H9 (cell line): ENCODE measurements around the gene GLYATL1. TPM values are rescaled to one million over a fixed set of nuclear protein-coding genes. Genes with fewer than 3 reads are reported as not detected.

Experiments
- DNase-seq: peaks from one replicate; pipeline ENCODE4 v3.0.0-alpha.2; 2017
- H2AFZ ChIP-seq: one replicate; pipeline ENCODE4 v1.6.1; 2013; ENCODE audit warnings: mild to moderate bottlenecking, low read length, control low read depth, moderate library complexity
- H2AK5ac ChIP-seq: 2 replicates; pipeline ENCODE4 v1.6.1; 2013; ENCODE audit warnings: low read length, control low read depth, mixed read lengths; ENCODE audit not compliant: insufficient read length
- H2BK120ac ChIP-seq: one replicate; pipeline ENCODE4 v1.6.1; 2013; ENCODE audit warnings: low read depth, mild to moderate bottlenecking, low read length, control low read depth, inconsistent platforms; ENCODE audit not compliant: poor library complexity, severe bottlenecking
- H2BK12ac ChIP-seq: 2 replicates; pipeline ENCODE4 v1.6.1; 2013; ENCODE audit warnings: low read length, control low read depth, mixed read lengths, low read depth; ENCODE audit not compliant: insufficient read length
- H2BK15ac ChIP-seq: 2 replicates; pipeline ENCODE4 v1.6.1; 2013; ENCODE audit warnings: low read depth, low read length, control low read depth
- H2BK20ac ChIP-seq: one replicate; pipeline ENCODE4 v1.6.1; 2013; ENCODE audit warnings: low read depth, mild to moderate bottlenecking, low read length, control low read depth, inconsistent platforms; ENCODE audit not compliant: poor library complexity, severe bottlenecking
- H2BK5ac ChIP-seq: 2 replicates; pipeline ENCODE4 v1.6.1; 2013; ENCODE audit warnings: low read length, control low read depth, mixed read lengths; ENCODE audit not compliant: insufficient read length
- H3K14ac ChIP-seq: 2 replicates; pipeline ENCODE4 v1.6.1; 2013; ENCODE audit warnings: low read length, control low read depth; ENCODE audit not compliant: insufficient read depth
- H3K18ac ChIP-seq: 2 replicates; pipeline ENCODE4 v1.6.1; 2013; ENCODE audit warnings: low read depth, mild to moderate bottlenecking, mixed read lengths, low read length, control low read depth; ENCODE audit not compliant: insufficient read length
- H3K23ac ChIP-seq: 2 replicates; pipeline ENCODE4 v1.6.1; 2013; ENCODE audit warnings: low read length, control low read depth, mixed read lengths, low read depth; ENCODE audit not compliant: insufficient read length
- H3K23me2 ChIP-seq: 2 replicates; pipeline ENCODE4 v1.6.1; 2013; ENCODE audit warnings: low read depth, mild to moderate bottlenecking, mixed read lengths, low read length, control low read depth; ENCODE audit not compliant: insufficient read length, poor library complexity, severe bottlenecking
- H3K27ac ChIP-seq: 2 replicates; pipeline ENCODE4 v1.5.1; 2013; ENCODE audit warnings: low read length, control low read depth, mixed read lengths, low read depth; ENCODE audit not compliant: insufficient read length
- H3K27me3 ChIP-seq: 2 replicates; pipeline ENCODE4 v1.6.1; 2013; ENCODE audit warnings: low read length, control low read depth, inconsistent platforms; ENCODE audit not compliant: insufficient read depth
- H3K4ac ChIP-seq: 2 replicates; pipeline ENCODE4 v1.6.1; 2013; ENCODE audit warnings: low read depth, mild to moderate bottlenecking, control low read depth, inconsistent platforms, low read length, moderate library complexity
- H3K4me1 ChIP-seq: 2 replicates; pipeline ENCODE4 v1.6.1; 2013; ENCODE audit warnings: low read length, control low read depth, inconsistent platforms; ENCODE audit not compliant: insufficient read depth
- H3K4me2 ChIP-seq: 2 replicates; pipeline ENCODE4 v1.6.1; 2013; ENCODE audit warnings: low read length, control low read depth, mixed read lengths; ENCODE audit not compliant: insufficient read length, insufficient read depth
- H3K56ac ChIP-seq: 2 replicates; pipeline ENCODE4 v1.6.1; 2013; ENCODE audit warnings: low read depth, mild to moderate bottlenecking, mixed read lengths, low read length, control low read depth; ENCODE audit not compliant: insufficient read length
- H3K79me1 ChIP-seq: 2 replicates; pipeline ENCODE4 v1.6.1; 2013; ENCODE audit warnings: low read depth, mild to moderate bottlenecking, moderate library complexity, low read length, control low read depth, inconsistent platforms; ENCODE audit not compliant: insufficient read depth, poor library complexity, severe bottlenecking
- H3K79me2 ChIP-seq: 2 replicates; pipeline ENCODE4 v1.6.1; 2013; ENCODE audit warnings: low read length, control low read depth, inconsistent platforms; ENCODE audit not compliant: insufficient read depth
- H3K9ac ChIP-seq: 2 replicates; pipeline ENCODE4 v1.6.1; 2013; ENCODE audit warnings: low read length, control low read depth, mixed read lengths; ENCODE audit not compliant: insufficient read length; ENCODE audit errors: extremely low read depth
- H3K9me3 ChIP-seq: one replicate; pipeline ENCODE4 v1.6.1; 2013; ENCODE audit warnings: low read depth, low read length, inconsistent platforms; ENCODE audit not compliant: control insufficient read depth
- H3T11ph ChIP-seq: one replicate; pipeline ENCODE4 v1.6.1; 2013; ENCODE audit warnings: mild to moderate bottlenecking, low read length, control low read depth, inconsistent platforms
- H4K20me1 ChIP-seq: one replicate; pipeline ENCODE4 v1.6.1; 2013; ENCODE audit not compliant: control insufficient read depth, insufficient read length, insufficient read depth
- H4K5ac ChIP-seq: 2 replicates; pipeline ENCODE4 v1.6.1; 2013; ENCODE audit warnings: low read depth, mild to moderate bottlenecking, mixed read lengths, low read length, control low read depth; ENCODE audit not compliant: insufficient read length
- H4K8ac ChIP-seq: replicated peaks from 2 replicates; pipeline ENCODE4 v1.6.1; 2013; ENCODE audit warnings: low read length, control low read depth, mixed read lengths, low read depth; ENCODE audit not compliant: insufficient read length
- H4K91ac ChIP-seq: 2 replicates; pipeline ENCODE4 v1.6.1; 2013; ENCODE audit warnings: low read depth, mild to moderate bottlenecking, moderate library complexity, mixed read lengths, low read length, control low read depth; ENCODE audit not compliant: insufficient read length
- H3K27ac Mint-ChIP-seq, 3 experiments: 2 replicates in 2 of 3; 3 replicates in 1 of 3; pipeline ENCODE4 v1.8.0; 2020 to 2021; ENCODE audit warnings: mixed read lengths in 3 of 3, mild to moderate bottlenecking in 1 of 3, moderate library complexity in 1 of 3
- H3K27me3 Mint-ChIP-seq: 2 replicates; pipeline ENCODE4 v1.8.0; 2021; ENCODE audit warnings: low read depth, mild to moderate bottlenecking, moderate library complexity, mixed read lengths
- H3K36me3 Mint-ChIP-seq, 3 experiments: 2 replicates in 2 of 3; 3 replicates in 1 of 3; pipeline ENCODE4 v1.8.0; 2020 to 2021; ENCODE audit warnings: low read depth in 3 of 3, mixed read lengths in 3 of 3; ENCODE audit not compliant: insufficient read depth in 1 of 3
- H3K4me1 Mint-ChIP-seq, 2 experiments: 2 replicates each; pipeline ENCODE4 v1.8.0; 2020; ENCODE audit warnings: mixed read lengths in 2 of 2
- H3K4me3 Mint-ChIP-seq, 2 experiments: 2 replicates in 1 of 2; 3 replicates in 1 of 2; pipeline ENCODE4 v1.8.0; 2020 to 2021; ENCODE audit warnings: mild to moderate bottlenecking in 2 of 2, mixed read lengths in 2 of 2, moderate library complexity in 1 of 2
- H3K9me3 Mint-ChIP-seq, 2 experiments: 2 replicates in 1 of 2; 3 replicates in 1 of 2; pipeline ENCODE4 v1.8.0; 2020; ENCODE audit warnings: mild to moderate bottlenecking in 2 of 2, mixed read lengths in 2 of 2, moderate library complexity in 1 of 2
- WGBS: extraction: QIAGEN DNeasy Blood & Tissue Kit; methylation state at CpG from one replicate; pipeline ENCODE4 v1.1.7; 2013; ENCODE audit warnings: missing lambda C conversion rate, low lambda C conversion rate, mixed read lengths; ENCODE audit not compliant: insufficient read length; ENCODE audit errors: extremely low coverage; 5-methylcytosine and 5-hydroxymethylcytosine counted together
- total RNA-seq: library from RNA; stranded (reverse); gene quantifications from 2 replicates; pipeline ENCODE4 v1.2.1, GENCODE V29; 2021
- TF ChIP-seq, protein P1 (sequence below): fragments of 200-600 bp; sonication (generic); conservative IDR thresholded peaks from 3 replicates; pipeline ENCODE4 v1.8.0; 2021; ENCODE audit warnings: antibody characterized with exemption, mild to moderate bottlenecking

GLYATL1 gene
- total RNA-seq, 1 experiment from 2014 or later, result 2.8 TPM

DNA sequence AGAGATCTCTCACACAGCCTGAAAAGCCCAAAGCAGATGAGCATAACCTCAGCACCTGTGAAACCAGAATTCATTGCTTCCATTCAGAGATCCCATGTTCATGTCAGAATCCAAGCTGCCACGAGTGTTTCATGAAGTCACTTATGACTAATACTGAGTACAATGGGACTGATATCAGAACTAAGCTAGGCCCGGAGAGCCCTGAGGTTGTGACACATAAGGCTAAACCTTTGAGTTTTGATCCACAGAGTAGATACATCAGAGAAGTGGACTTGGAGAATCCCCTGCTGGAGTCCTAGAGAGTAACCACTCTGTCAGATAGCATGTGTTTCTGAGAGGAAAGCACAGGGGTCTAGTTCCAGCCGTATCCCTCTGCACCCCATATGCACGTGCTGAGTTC lies 890 bp upstream of the GLYATL1 start:
- Histone ChIP-seq H3K56ac (no peak overlapping the region), H4K20me1 (no peaks in the 10 kb centered on the region), H4K91ac (no peak overlapping the region), H3K23me2 (no peaks in the 10 kb centered on the region), H3K14ac (no peak overlapping the region), H4K8ac (no peak overlapping the region), H3K4ac (no peak overlapping the region), H2AK5ac (no peak overlapping the region), H2BK120ac (no peak overlapping the region), H2BK15ac (no peak overlapping the region), H2AFZ (no peak overlapping the region), H3K9ac (no peak overlapping the region), H3K9me3 (no peaks in the 10 kb centered on the region), H3K27me3 (no peaks in the 10 kb centered on the region), H3K23ac (no peak overlapping the region), H3K4me2 (no peak overlapping the region), H3K4me1 (no peaks in the 10 kb centered on the region), H3K79me1 (no peaks in the 10 kb centered on the region), H4K5ac (no peak overlapping the region), H3K79me2 (no peaks in the 10 kb centered on the region), H2BK12ac (no peak overlapping the region), H2BK20ac (no peak overlapping the region), H3T11ph (no peak overlapping the region), H3K27ac (no peak overlapping the region), H2BK5ac (no peak overlapping the region), H3K18ac (no peak overlapping the region)
- WGBS, result no CpG with 5 or more reads among the region's 4 CpGs
- TF ChIP-seq, protein P1, sequence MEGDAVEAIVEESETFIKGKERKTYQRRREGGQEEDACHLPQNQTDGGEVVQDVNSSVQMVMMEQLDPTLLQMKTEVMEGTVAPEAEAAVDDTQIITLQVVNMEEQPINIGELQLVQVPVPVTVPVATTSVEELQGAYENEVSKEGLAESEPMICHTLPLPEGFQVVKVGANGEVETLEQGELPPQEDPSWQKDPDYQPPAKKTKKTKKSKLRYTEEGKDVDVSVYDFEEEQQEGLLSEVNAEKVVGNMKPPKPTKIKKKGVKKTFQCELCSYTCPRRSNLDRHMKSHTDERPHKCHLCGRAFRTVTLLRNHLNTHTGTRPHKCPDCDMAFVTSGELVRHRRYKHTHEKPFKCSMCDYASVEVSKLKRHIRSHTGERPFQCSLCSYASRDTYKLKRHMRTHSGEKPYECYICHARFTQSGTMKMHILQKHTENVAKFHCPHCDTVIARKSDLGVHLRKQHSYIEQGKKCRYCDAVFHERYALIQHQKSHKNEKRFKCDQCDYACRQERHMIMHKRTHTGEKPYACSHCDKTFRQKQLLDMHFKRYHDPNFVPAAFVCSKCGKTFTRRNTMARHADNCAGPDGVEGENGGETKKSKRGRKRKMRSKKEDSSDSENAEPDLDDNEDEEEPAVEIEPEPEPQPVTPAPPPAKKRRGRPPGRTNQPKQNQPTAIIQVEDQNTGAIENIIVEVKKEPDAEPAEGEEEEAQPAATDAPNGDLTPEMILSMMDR, result no peak
- no peak for DNase-seq
- no peak overlapping the region for H3K4me3 Mint-ChIP-seq
- no peaks in the 10 kb centered on the region for H3K4me1 Mint-ChIP-seq
- H3K27ac Mint-ChIP-seq, result no peak overlapping the region
- no peaks in the 10 kb centered on the region; the same call in 1 of the 2 replicates for H3K27me3 Mint-ChIP-seq
- H3K9me3 Mint-ChIP-seq, result no peaks in the 10 kb centered on the region
- no peaks in the 10 kb centered on the region; a peak in 1 of 7 replicates for H3K36me3 Mint-ChIP-seq
